Measurements from ENCODE around the gene KRCC1.

GRCh38 chr2:88048541-88048940 is 7.0 kb downstream of the KRCC1 start:
- TF ChIP-seq REST (IDR thresholded peaks at IDR 0.05; ENCODE audit: unreplicated experiment) (no peak), EZH2 (IDR thresholded peaks at IDR 0.05; ENCODE audit: low read depth, unreplicated experiment) (no peak), EZH2phosphoT487 (IDR thresholded peaks at IDR 0.05; ENCODE audit: unreplicated experiment) (no peak), CTCF (conservative IDR thresholded peaks at IDR 0.05; ENCODE audit: low read depth in 2 of 2) (no peak), POLR2AphosphoS5 (IDR thresholded peaks at IDR 0.05; ENCODE audit: low read depth) (no peak), CREB1 (CRISPR knock-in tag; IDR thresholded peaks at IDR 0.05; ENCODE audit: low read depth) (no peak), JUNB (IDR thresholded peaks at IDR 0.05; ENCODE audit: unreplicated experiment) (no peak), ETS1 (IDR thresholded peaks at IDR 0.05) (no peak), ZNF331 (CRISPR knock-in tag; IDR thresholded peaks at IDR 0.05; ENCODE audit: low read depth) (no peak), NANOG (IDR thresholded peaks at IDR 0.05; ENCODE audit: borderline replicate concordance) (no peak), ZNF462 (CRISPR knock-in tag; IDR thresholded peaks at IDR 0.05) (no peak), ZNF114 (CRISPR knock-in tag; IDR thresholded peaks at IDR 0.05) (no peak), STAT1 (IDR thresholded peaks at IDR 0.05; ENCODE audit: unreplicated experiment) (no peak)

Data from GM23338 (cell line).